HG02610 (cell line): ENCODE results near the gene RELL2.
A peak's percentile ranks its signal among the peaks of the same experiment; 100 is the strongest.
"Not testable (repeated sequence)": the region's sequence is repeated elsewhere in the genome, so short reads cannot be mapped to it uniquely, and the experiment has no call there.

Experiments used
- ATAC-seq: cut with Tn5 transposase; IDR thresholded peaks from one replicate; pipeline ENCODE4 v1.9.1; 2021; ENCODE audit warnings: mild to moderate bottlenecking, moderate library complexity; ENCODE audit not compliant: unreplicated experiment

The RELL2 gene, protein sequence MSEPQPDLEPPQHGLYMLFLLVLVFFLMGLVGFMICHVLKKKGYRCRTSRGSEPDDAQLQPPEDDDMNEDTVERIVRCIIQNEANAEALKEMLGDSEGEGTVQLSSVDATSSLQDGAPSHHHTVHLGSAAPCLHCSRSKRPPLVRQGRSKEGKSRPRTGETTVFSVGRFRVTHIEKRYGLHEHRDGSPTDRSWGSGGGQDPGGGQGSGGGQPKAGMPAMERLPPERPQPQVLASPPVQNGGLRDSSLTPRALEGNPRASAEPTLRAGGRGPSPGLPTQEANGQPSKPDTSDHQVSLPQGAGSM

DNA sequence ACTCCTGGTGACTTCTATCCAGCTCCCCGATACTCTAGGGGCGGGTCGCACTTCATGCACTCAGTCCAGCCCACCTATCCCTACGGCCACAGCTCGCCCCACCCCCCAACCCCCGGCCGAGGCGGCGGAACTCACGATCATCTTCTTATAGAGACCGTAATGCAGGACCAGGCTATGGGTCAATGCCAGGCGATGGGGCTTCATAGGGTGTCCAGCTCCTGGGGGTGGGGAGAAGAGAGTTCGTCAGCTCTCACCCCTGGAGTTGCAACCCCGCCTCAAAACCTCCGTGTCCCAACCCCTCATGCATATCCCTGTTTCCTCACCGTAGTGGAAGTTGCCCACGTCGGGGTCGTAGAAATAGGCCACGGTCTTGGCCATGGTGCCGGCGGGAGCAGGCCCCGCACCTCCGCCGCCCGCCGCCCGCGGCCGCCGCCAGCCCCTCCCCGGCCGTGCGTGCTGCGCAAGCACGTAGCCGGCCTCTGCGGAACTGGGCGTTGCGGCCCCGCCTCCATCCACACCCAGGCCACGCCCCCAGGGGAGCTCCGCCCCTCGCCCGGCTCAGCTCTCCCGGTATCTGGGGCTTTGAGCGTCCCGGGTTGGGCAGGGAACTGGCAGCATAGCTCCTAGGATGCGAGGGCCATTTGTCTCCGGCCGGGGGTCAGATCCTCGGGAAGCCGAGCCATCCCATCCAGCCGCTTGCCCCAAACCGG is at the start of gene RELL2, which contains the start of gene HDAC3:
TSS of gene RELL2 (plus strand) at position 585 of the 710 bp plus-strand sequence. CDS start 1,229 bp downstream, outside the sequence.
TSS of gene HDAC3 (minus strand) at position 437 of the 710 bp plus-strand sequence. CDS start at position 378, 59 bp downstream.
- peak; percentile 73 for ATAC-seq

DNA sequence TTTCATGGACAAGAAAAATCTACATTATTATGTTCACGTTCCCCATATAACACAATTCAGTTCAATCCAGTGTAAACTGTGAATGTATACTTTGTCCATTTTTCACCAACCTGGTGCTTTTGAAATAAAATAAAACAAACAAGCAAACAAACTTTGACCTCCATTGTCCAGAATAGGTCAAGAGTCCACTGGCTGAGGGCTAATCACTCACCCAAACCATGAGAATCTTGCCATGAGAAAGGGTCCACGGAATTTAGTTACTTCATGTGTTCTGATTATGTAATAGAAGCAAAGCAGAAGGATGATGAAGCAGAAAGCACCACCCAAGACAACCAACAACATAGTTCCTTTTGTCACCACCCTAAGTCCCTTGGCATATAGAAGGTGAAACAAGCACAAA is 46.7 kb upstream of the RELL2 start:
- ATAC-seq, result no peak

DNA sequence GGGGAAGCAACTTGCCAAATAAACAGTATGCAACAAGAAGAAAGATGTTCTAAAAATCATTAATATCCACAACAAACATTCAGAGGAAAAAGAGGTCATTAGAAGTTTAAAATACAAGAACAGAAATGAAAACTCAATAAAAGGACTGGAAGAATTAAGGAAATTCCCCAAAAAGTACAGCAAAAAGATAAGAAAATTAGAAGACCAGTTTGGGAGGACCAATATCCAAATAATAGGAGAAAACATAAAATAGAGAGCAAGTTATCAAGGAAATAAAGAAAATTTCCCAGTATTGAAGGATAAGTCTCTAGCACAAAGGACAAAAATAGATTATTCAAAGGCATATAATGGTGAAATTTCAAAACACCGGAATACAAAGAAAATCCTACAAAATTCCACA is 39.9 kb upstream of the RELL2 start:
- no peak for ATAC-seq

DNA sequence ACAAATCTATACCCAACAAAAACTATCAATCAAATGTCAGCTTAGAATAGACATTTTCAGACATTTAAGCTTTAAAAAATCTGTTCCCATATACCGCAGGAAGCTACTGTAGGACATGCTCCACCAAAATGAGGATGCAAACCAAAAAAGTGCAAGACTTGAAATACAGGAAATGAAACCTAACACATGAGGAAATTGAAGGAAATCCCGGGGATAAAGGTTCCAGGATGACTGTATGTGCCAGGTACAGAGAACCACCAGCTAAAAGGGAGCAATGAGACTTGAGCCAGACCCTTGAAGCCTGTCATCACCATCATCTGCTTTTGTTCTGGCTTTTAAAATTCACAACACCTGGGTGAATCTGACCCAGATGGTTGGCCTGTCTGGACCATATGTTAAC is 39.4 kb upstream of the RELL2 start:
- ATAC-seq, result peak; percentile 43

DNA sequence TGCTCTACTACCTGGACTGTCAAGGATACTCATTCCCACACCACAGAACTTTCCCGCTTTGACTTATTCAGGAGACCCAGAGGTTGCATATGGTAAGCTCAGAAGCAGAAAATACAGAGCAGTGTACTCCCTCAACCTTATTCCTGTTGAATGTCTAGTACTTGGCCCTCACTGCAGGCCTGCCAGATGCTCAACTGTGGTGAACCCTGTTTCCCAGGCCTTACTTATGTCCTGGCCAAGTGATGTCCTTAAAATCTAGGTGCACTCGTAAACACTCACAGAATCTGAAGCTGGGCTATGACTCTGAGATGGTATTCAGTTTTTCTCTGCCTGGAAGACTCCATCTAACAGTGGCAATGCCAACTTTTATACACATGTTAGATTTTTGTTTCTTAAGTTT is 39.0 kb upstream of the RELL2 start:
- ATAC-seq, result peak; percentile 27

DNA sequence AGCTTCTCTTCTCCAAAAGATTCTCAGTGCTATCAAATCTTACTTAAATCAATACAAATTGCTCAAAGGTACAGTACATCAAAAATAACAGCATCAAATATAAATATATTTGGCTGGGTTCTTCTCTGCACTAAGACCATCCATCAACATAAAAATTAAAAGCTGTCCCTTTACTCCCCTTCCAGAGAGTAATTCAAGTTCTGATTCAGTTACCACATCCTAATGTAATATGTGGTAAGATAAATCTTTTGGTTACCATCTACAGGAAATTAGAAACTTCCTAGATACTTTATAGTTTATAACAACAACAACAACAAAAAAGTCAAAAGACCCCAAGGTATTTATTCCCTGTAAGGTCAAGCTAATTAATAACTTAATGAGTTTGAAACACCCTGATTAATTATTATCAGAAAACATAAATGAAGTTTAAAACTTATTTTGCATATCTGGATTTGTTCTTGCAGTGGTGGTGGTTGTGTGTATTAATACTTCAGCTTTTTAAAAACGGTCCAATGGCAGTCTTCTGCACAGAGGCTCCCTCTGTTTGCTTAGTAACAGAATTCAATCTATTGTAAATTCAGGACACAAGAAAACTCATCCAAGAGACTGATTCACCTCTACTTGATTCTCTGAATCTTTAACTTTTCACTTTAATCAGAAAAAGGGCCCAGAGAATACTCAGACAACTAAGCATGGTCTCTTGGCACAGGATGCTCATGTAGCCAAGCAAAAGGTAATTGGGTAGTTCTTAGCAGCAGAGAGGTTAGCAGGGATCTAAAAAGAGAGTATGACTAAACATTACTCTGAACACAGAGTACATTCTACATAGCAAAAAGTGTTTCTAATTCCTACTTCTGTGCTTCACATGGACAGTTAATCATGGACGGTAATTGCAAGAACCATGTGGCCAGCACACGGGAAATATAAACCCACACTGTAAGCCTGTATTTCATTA is 38.1 kb upstream of the RELL2 start:
- ATAC-seq, result no peak

DNA sequence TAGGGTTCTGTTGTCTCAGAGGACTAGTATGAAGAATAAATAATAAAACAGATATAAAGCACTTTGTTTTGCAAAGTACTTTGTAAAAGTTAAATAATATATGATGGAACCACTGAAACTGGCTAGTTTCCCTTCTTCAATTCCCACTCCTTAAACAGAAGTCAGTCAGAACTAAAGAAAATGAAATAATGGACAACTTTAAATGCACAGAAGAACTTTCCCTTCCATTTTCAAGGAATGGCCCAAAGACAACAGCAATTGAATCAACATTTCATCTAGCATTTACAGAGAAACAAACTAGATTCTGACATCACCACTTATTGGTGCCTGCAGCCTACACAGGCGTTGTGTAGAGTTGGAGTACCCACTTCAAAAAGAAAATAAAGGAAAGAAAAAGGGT is 34.2 kb upstream of the RELL2 start:
- ATAC-seq, result no peak

DNA sequence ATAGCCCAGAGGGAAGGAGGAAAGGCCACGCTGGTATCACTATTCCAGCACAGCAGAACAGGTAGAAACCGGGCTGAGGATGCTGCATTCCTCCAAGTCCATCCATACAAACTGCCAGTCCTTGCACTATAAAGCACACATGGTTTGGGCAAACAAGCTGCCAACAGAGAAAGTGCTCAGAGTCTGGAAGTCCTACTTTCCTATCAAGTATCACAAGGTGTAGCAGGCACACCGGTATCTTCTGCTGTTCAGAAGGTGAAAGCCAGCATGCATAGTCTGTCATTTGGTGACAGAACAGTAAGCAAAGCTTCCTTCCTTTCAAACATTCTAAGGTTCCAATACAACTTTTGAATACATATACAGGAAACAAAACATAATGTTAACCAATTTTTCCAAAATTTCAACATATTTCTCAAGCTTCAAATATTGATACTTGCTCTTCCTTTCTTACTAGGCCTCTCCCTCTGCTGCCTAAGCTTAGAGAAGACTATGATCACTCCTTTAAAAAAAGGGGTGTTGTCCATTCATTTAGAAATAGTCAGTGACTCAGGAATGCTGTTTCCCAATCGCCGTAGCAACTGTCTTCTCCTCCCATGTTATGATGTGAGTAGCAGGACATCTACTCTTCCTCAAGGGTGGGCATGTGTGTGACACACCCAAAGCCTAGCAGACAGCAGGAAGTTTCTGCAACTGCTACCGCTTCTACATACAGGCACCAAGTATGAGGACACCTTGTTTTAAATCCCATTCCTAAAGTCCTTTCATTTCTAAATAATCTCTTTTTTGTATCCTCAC is 32.7 kb upstream of the RELL2 start:
- ATAC-seq, result no peak

DNA sequence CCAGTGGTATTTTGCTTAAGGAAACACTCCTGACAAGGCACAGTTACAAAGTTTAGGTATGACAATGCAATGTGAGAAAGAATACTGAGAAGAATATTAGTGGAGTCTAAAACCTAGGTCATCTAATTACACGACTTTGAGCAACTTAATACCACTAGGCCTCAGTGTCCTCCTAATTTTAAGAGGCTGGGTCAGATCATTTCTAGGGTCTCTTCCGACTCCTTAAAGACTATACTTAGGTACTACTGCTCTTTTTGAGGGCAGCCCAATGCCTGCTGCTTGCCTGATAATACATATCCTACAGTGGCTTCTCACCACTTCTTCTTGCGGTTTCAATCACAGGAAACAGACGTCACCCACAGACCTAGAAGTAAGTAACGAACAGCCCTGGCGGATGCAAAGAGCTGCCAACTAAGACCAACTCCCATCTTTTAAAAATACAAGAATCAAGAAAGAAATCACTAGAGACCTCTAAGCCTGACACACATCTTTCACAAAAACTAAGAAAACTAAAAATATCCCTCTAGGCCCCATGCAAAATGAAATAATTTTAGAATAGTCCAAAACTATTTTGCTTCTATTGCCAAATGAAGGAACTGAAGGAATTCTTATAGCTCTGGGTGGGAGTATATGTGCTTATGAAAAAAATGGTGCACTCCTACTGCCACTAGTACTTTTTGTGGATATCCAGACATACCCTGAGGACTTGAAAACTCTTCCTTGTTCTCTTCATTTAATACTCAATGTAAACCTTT is 31.1 kb upstream of the RELL2 start:
- peak; percentile 95 for ATAC-seq

DNA sequence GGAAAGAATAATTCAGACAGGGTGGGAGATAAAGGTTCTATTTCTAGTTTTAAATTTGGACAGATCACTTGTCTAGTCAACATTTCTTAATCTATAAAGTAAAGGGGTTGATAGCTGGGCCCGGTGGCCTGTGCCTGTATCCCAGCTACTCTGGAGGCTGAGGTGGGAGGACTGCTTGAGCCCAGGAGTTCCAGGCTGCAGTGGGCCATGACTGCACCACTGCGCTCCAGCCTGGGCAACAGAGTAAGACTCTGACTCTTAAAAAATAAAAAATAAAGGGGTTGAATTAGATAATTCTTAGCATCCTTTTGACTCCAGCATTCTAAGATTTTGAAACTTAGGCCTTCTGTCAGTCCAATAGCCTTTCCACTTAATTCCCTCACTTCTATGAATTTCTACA is 28.8 kb upstream of the RELL2 start:
- no peak for ATAC-seq

DNA sequence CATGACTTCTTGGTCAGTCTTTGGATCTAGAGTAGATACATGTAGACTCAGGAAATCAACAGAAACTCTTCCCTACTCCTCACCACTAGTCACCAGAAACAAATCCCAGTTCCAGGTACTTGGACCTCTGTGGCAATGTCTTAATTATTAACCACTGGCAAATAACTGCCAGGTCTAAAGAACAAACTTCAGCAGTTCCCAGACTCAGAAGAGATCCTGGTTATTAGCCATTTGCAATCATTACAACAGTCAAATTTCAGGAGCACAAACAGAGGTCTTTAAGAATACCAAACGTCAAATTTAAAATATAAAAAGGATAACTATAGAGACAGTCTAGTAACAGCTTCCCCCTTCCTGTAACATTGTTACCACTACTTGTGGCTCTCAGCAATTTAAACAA is 28.2 kb upstream of the RELL2 start:
- no peak for ATAC-seq

DNA sequence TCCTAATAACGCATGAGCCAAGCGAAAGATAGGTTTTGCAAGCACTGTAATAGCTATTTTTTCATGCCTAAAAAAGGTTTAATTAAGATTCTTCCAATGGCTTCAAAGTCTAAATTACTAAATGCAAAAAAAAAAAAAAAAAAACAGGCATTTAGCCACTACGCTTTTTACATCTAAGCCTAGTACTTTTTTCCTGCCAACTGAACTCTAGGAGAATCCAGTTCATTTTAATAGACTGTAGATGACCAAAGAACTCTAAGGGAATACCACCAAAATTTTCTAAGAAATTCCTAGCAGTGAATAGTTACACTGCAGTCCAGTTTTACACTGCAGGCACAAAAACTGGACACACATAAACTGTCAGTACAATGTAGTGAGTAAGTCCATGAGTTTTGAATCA is 27.8 kb upstream of the RELL2 start:
- no peak for ATAC-seq

DNA sequence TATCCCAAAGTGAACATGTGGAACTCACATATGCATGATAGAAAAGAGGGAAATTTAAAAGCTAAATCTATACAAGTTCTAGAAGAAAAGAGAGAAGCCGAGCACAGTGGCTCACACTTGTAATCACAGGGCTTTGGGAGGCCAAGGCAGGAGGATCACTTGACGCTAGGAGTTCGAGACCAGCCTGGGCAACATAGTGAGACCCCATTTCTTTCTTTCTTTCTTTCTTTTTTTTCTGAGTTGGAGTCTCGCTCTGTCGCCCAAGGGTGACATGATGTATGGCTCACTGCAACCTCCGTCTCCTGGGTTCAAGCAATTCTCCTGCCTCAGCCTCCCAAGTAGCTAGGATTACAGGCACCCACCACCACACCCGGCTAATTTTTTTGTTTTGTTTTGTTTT is 26.9 kb upstream of the RELL2 start:
- not testable (repeated sequence) for ATAC-seq

DNA sequence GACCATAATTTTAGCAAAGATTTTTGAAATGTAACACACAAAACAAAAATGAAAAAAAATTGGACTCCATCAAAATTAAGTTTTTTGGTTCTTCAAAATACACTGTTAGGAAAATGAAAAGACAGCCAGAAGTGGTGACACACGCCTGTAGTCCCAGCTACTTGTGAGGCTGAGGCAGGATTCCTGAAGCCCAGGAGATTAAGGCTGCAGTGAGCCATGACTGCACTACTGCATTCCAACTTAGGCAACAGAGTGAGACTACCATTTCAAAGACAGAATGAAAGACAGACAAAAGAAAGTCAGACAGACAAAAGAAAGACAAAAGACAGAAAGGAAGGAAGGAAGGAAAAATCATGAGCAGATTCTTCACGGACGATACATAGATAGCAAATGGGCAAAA is 25.5 kb upstream of the RELL2 start:
- no peak for ATAC-seq

DNA sequence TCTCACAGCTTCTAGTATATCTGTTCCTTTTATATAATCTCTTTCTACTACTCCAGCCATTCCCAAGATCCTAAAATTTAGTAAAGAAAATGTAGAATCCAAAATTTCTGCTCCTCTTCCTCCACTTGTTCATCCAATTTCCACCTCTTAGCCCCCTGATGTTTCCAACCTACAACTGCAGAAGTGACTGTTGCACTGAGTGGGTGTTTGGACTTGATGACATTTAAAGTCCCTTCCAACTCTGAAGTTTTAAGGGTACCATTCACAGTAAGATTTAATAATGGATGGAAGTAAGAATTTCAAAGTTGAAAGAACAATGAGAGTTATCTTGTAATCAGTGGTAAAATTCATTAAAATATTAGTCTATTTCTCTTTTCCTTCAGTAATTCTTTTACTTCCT is 23.5 kb upstream of the RELL2 start:
- ATAC-seq, result no peak

DNA sequence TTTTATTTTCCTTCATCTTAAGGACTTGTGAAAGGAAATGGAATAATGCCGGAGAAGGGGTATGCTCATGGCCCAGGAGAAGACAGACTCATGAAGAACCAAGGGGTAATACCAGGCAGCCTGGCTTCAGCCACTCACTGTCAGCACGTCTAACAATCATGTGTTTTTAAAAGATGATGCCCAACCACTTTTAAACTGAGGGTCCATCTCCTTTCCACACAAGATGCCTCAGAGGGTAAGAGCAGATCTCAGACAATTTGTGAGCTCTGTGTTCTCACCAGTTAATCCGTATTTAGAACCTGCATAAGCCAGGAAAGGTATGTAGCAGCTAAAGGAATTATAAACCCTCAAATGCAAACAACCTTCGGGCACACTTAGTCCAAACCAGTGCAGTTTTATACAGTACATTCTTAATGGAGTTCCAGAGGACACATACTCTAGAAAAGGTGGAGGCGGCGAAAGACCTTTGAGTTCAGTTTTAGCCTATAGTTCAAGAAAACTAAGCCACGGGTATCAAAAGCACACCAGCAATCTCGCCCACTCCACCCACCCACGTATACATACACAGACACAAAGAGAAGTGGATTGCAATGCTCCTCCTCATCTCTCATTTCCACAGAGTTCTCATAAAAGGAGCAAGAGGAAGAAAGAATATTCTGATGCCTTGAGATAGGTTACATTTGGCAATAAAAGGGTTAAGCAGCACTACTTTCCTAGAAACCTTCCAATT is 20.6 kb upstream of the RELL2 start:
- ATAC-seq, result no peak

DNA sequence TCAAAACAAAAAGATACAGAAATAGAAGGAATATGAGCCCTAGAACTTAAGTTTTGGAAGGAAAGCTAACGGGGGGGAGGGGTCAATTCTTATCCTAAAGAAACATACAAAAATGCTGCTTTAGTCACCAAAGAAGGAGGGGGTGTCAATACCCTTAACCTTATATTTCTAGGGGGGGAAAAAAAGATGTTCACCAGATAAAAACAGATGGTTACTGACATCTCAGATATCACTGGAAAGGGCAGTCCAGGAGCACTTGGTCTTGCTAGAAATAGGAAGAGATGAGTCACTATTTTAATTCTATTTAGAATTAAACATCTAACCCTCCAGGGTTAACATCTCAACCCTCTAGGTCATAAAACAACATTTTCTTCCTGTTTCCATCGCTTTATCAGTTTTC is 19.7 kb upstream of the RELL2 start:
- ATAC-seq, result no peak

DNA sequence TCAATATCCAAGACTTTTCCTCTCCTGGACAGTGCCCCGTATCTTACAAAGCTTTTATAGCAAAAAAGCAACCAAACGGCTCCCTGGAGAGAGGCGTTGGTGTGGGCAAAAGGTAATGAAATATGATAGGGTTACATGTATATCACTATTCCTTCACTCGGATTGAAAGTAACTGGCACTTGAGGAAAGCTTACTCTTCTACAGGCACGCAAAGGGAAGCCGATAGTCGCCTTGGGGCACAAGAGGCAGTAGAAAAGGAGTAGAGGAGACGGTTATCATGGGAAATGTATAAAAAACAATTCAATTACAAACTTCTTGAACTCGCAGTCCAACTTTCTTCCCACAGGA is 19.1 kb upstream of the RELL2 start:
- ATAC-seq, result no peak
